ENCODE data around the gene AAK1. TPM values are rescaled to one million over a fixed set of nuclear protein-coding genes. Genes with fewer than 3 reads are reported as not detected.

The AAK1 gene
- total and polyA plus RNA-seq, 2 donors (not counting 3 experiments of a cell fraction or from before 2014, with no cell fraction given) = 31.0 to 127 TPM

GRCh38 chr2:69521747-69522146, 121.8 kb downstream of the AAK1 start:
- Histone ChIP-seq H4K20me1 (replicated peaks; ENCODE audit: control insufficient read depth, extremely low read depth, insufficient read depth, low read length) (no peaks in the 10 kb centered on the region), H3K9ac (replicated peaks; ENCODE audit: extremely low read depth, insufficient read depth, low read length) (no peak overlapping the region), H3K27me3 (ENCODE audit: control insufficient read depth in 2 of 2, insufficient read depth in 2 of 2, low read length in 2 of 2) (no peaks in the 10 kb centered on the region), H3K36me3 (ENCODE audit: control insufficient read depth in 2 of 2, extremely low read depth in 1 of 2, insufficient read depth in 2 of 2, low read length in 2 of 2) (peaks cover 35 to 58% of the 10 kb centered on the region in 2 experiments), H3K9me3 (replicated peaks; ENCODE audit: control insufficient read depth, insufficient read depth, low read length) (no peaks in the 10 kb centered on the region), H3K4me1 (ENCODE audit: control insufficient read depth, extremely low read depth, insufficient read depth, low read length) (no peaks in the 10 kb centered on the region), H3K4me3 (replicated peaks in 1 of 3; ENCODE audit: insufficient read depth in 1 of 3, low read depth in 1 of 3, low read length in 3 of 3) (no peak overlapping the region), H3K4me2 (ENCODE audit: insufficient read depth, low read length) (no peak overlapping the region), H3K27ac (ENCODE audit: insufficient read depth, low read depth, low read length) (no peak overlapping the region), H2AFZ (ENCODE audit: low read depth, low read length) (no peak overlapping the region), H3K79me2 (ENCODE audit: control insufficient read depth, insufficient read depth, low read length) (no peaks in the 10 kb centered on the region), H3K9me1 (replicated peaks; ENCODE audit: control insufficient read depth, extremely low read depth, insufficient read depth, low read length) (no peaks in the 10 kb centered on the region)
- CTCF ChIA-PET = no interaction called here
- POLR2A ChIA-PET = no interaction called here
- intact Hi-C loops (cut with micrococcal nuclease) = no loop called here
- FAIRE-seq = no peak
- dilution Hi-C loops (cut with MboI; ENCODE audit: extremely low pct_ligation_motif_present, low sequenced_read_pairs) = no loop called here
- TF ChIP-seq GATA2 (IDR thresholded peaks at IDR 0.05; ENCODE audit: insufficient read depth, insufficient read length, low read depth, low read length) (no peak), POLR2AphosphoS5 (IDR thresholded peaks at IDR 0.05; ENCODE audit: insufficient read depth, low read depth, low read length) (no peak), MAX (IDR thresholded peaks at IDR 0.05; ENCODE audit: insufficient read depth, insufficient read length) (no peak), JUN (IDR thresholded peaks at IDR 0.05; ENCODE audit: borderline replicate concordance, insufficient read depth, insufficient read length, low read depth) (no peak), FOS (IDR thresholded peaks at IDR 0.05; ENCODE audit: borderline replicate concordance, insufficient read depth, low read length) (no peak), MYC (IDR thresholded peaks at IDR 0.05; ENCODE audit: low read depth, low read length) (no peak), CTCF (IDR thresholded peaks at IDR 0.05; ENCODE audit: extremely low read depth in 1 of 2, insufficient read depth in 1 of 2, low read depth in 1 of 2, low read length in 2 of 2) (no peak), POLR2A (IDR thresholded peaks at IDR 0.05; ENCODE audit: low read depth, low read length) (no peak), EZH2 (IDR thresholded peaks at IDR 0.05; ENCODE audit: borderline replicate concordance, low read depth, low read length, severe bottlenecking) (no peak)
- no peak for DNase-seq (ENCODE audit: low read depth, low spot score)
- no TSS peak for BruUV-seq (replicated peaks)

Measured in endothelial cell of umbilical vein (primary cell).